Putamen (tissue), 1 donor: ENCODE data around the gene PCK1.
A peak's percentile ranks its signal among the peaks of the same experiment; 100 is the strongest.

Source experiments
- DNase-seq: peaks from one replicate; pipeline ENCODE4 v3.0.0-alpha.2; 2016; ENCODE audit warnings: low spot score

PCK1 gene

GRCh38 chr20:57605878-57606277 is 45.0 kb downstream of the PCK1 start:
- no peak for DNase-seq

- DNase-seq, result no peak
Measured at GRCh38 chr20:57608516-57608915, 47.6 kb downstream of the PCK1 start.

GRCh38 chr20:57609086-57609841 is 48.4 kb downstream of the PCK1 start:
- no peak for DNase-seq

GRCh38 chr20:57609842-57610167 is 48.9 kb downstream of the PCK1 start:
- DNase-seq, result no peak

GRCh38 chr20:57610261-57610952 is 49.5 kb downstream of the PCK1 start:
- DNase-seq, result no peak

GRCh38 chr20:57611586-57612311 is 50.8 kb downstream of the PCK1 start:
- DNase-seq, result peak; percentile 24

- no peak for DNase-seq
Measured at GRCh38 chr20:57612436-57612835, 51.5 kb downstream of the PCK1 start.

- DNase-seq, result no peak
Measured at GRCh38 chr20:57612916-57613315, 52.0 kb downstream of the PCK1 start.

GRCh38 chr20:57613481-57613921 is 52.6 kb downstream of the PCK1 start:
- no peak for DNase-seq

GRCh38 chr20:57614490-57615444 is 53.9 kb downstream of the PCK1 start:
- no peak for DNase-seq

GRCh38 chr20:57615445-57615811 is 54.5 kb downstream of the PCK1 start:
- DNase-seq, result no peak

- DNase-seq, result no peak
Measured at GRCh38 chr20:57616143-57616951, 55.4 kb downstream of the PCK1 start.

- DNase-seq, result no peak
Measured at GRCh38 chr20:57617079-57617795, 56.3 kb downstream of the PCK1 start.
